A549 (cell line): ENCODE measurements around the gene C4orf54.

Source experiments
- CHD4 ChIP-seq: fragments of 200-600 bp; sonication (generic); IDR thresholded peaks from 2 replicates; pipeline ENCODE4 v1.6.1; 2016; ENCODE audit warnings: antibody characterized with exemption, mild to moderate bottlenecking, borderline replicate concordance
- ZSCAN20 ChIP-seq: fragments of 250-450 bp; sonication (Bioruptor Pico); IDR thresholded peaks from 2 replicates; pipeline ENCODE4 v1.8.0; 2022; ENCODE audit warnings: mild to moderate bottlenecking, moderate library complexity

DNA sequence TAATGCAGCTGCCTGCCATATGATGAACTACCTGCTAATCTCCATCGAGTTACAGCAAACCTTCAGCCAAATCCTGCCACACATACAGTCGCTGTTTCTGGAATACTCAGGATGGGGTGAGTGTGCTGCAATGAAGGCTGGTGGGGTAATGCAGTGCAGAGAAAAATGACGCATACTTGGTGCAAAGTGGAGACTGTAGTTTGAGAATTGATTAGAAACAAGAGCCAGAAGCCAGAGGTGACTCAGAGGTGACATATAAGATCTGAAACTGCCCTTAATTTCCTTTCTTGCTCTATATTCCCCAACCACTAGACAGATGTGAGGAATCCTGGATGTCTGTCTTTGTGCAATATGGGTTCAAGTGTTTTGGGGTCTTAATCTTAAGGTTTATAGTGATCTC, 22.0 kb downstream of the C4orf54 start:
- no peak for TF ChIP-seq ZSCAN20
- TF ChIP-seq CHD4, result no peak
